HEK293 (cell line): ENCODE results near the gene CFAP299.

Experiments used
- CTCF ChIA-PET: fragments of 350-600 bp; formaldehyde crosslinking; extraction: SDS; loops from one replicate; lab custom pipeline; 2021; ENCODE audit warnings: antibody characterized with exemption; lab: Yijun Ruan, JAX
- POLR2A ChIA-PET: fragments of 300-600 bp; formaldehyde crosslinking; extraction: SDS; loops from one replicate; lab custom pipeline; 2020; ENCODE audit warnings: antibody characterized with exemption, inconsistent platforms; lab: Yijun Ruan, JAX
- H3K27ac ChIP-seq: fragments of 200-500 bp; sonication (Bioruptor generic); 2 replicates; pipeline ENCODE4 v1.5.1; 2014; ENCODE audit warnings: low read depth, low read length, control low read depth, inconsistent platforms; ENCODE audit errors: extremely low read depth
- H3K36me3 ChIP-seq, 2 experiments: fragments of 200-500 bp in 1 of 2; sonication (Bioruptor generic) in 1 of 2; 1 replicate in 1 of 2; 2 replicates in 1 of 2; pipeline ENCODE4 v1.5.1; 2014 to 2017; ENCODE audit warnings: inconsistent platforms in 2 of 2, low read length in 2 of 2; ENCODE audit not compliant: control insufficient read depth in 2 of 2, insufficient read depth in 1 of 2
- H3K4me1 ChIP-seq: fragments of 200-500 bp; sonication (Bioruptor generic); 2 replicates; pipeline ENCODE4 v1.5.1; 2014; ENCODE audit warnings: mild to moderate bottlenecking, low read length, inconsistent platforms; ENCODE audit not compliant: control insufficient read depth, insufficient read depth
- H3K4me3 ChIP-seq: 2 replicates; pipeline ENCODE4 v1.5.1; 2011; ENCODE audit warnings: low read depth, mild to moderate bottlenecking, control low read depth, low read length, moderate library complexity
- H3K9me3 ChIP-seq: fragments of 200-500 bp; sonication (Bioruptor generic); 2 replicates; pipeline ENCODE4 v1.5.1; 2014; ENCODE audit warnings: low read depth, low read length, inconsistent platforms; ENCODE audit not compliant: control insufficient read depth, insufficient read depth
- FEZF1 ChIP-seq: fragments of 450-650 bp; formaldehyde crosslinking; IDR thresholded peaks from 2 replicates; pipeline ENCODE4 v1.5.1; 2016; ENCODE audit warnings: missing biosample characterization, missing genetic modification characterization
- KLF1 ChIP-seq: fragments of 450-650 bp; formaldehyde crosslinking; IDR thresholded peaks from 2 replicates; pipeline ENCODE4 v1.5.1; 2016; ENCODE audit warnings: missing biosample characterization, missing genetic modification characterization
- KLF8 ChIP-seq: fragments of 450-650 bp; formaldehyde crosslinking; IDR thresholded peaks from 2 replicates; pipeline ENCODE4 v1.5.1; 2016; ENCODE audit warnings: missing biosample characterization, missing genetic modification characterization
- SCRT2 ChIP-seq: fragments of 450-650 bp; formaldehyde crosslinking; IDR thresholded peaks from 2 replicates; pipeline ENCODE4 v1.5.1; 2016; ENCODE audit warnings: missing biosample characterization, missing genetic modification characterization
- ZFHX2 ChIP-seq: fragments of 450-650 bp; formaldehyde crosslinking; conservative IDR thresholded peaks from 2 replicates; pipeline ENCODE4 v1.5.1; 2016; ENCODE audit warnings: missing biosample characterization, missing genetic modification characterization
- ZNF133 ChIP-seq: fragments of 450-650 bp; formaldehyde crosslinking; IDR thresholded peaks from 2 replicates; pipeline ENCODE4 v1.5.1; 2016; ENCODE audit warnings: missing biosample characterization, missing genetic modification characterization
- ZNF302 ChIP-seq: fragments of 450-650 bp; formaldehyde crosslinking; IDR thresholded peaks from 2 replicates; pipeline ENCODE4 v1.5.1; 2016; ENCODE audit warnings: missing biosample characterization, missing genetic modification characterization, low read depth
- ZNF548 ChIP-seq: fragments of 450-650 bp; formaldehyde crosslinking; IDR thresholded peaks from 2 replicates; pipeline ENCODE4 v1.5.1; 2016; ENCODE audit warnings: missing biosample characterization, missing genetic modification characterization
- ZNF600 ChIP-seq: fragments of 450-650 bp; formaldehyde crosslinking; IDR thresholded peaks from 2 replicates; pipeline ENCODE4 v1.5.1; 2016; ENCODE audit warnings: missing biosample characterization, missing genetic modification characterization
- ZNF624 ChIP-seq: fragments of 450-650 bp; formaldehyde crosslinking; IDR thresholded peaks from 2 replicates; pipeline ENCODE4 v1.5.1; 2017; ENCODE audit warnings: missing biosample characterization, missing genetic modification characterization
- ZNF777 ChIP-seq: fragments of 450-650 bp; formaldehyde crosslinking; IDR thresholded peaks from 2 replicates; pipeline ENCODE4 v1.5.1; 2017; ENCODE audit warnings: missing biosample characterization, missing genetic modification characterization, borderline replicate concordance
- ZNF837 ChIP-seq: fragments of 450-650 bp; formaldehyde crosslinking; IDR thresholded peaks from 2 replicates; pipeline ENCODE4 v1.5.1; 2016; ENCODE audit warnings: missing biosample characterization, missing genetic modification characterization
- TF ChIP-seq, protein P1 (sequence below): sonication (generic); formaldehyde crosslinking; IDR thresholded peaks from 2 replicates; pipeline ENCODE4 v1.8.1; 2022; ENCODE audit warnings: mild to moderate bottlenecking, moderate library complexity, missing genetic modification reagents
- TF ChIP-seq, protein P2 (sequence below): fragments of 450-650 bp; formaldehyde crosslinking; IDR thresholded peaks from 2 replicates; pipeline ENCODE4 v1.5.1; 2016; ENCODE audit warnings: missing biosample characterization, missing genetic modification characterization, borderline replicate concordance
- TF ChIP-seq, protein P3 (sequence below): fragments of 450-650 bp; formaldehyde crosslinking; IDR thresholded peaks from 2 replicates; pipeline ENCODE4 v1.5.1; 2016; ENCODE audit warnings: missing biosample characterization, missing genetic modification characterization
- TF ChIP-seq, protein P4 (sequence below): fragments of 450-650 bp; formaldehyde crosslinking; conservative IDR thresholded peaks from 2 replicates; pipeline ENCODE4 v1.5.1; 2016; ENCODE audit warnings: low read depth, missing biosample characterization, missing genetic modification characterization

The CFAP299 gene

DNA sequence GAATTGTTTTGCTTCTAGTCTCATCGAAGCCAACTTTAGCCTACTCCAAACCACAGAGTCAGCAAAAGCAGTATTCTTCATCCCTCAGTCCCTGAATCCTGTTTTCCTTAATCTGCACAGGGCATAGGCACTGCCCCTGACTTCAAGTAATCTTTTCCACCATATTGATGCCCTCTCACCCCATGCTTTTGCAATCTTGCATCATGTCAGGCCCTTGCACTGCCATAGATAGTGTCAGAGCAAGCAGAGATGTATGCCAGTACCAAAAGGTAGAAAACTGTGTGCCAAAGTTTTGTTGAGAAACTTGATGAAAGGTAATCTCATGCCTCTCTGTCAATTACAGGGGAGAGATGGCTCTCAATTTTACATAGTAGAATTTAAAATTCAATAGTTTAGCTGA, 131.1 kb downstream of the CFAP299 start:
- Histone ChIP-seq H3K27ac (no peak overlapping the region), H3K36me3 (no peaks in the 10 kb centered on the region), H3K4me3 (no peak overlapping the region), H3K9me3 (no peaks in the 10 kb centered on the region), H3K4me1 (no peaks in the 10 kb centered on the region)
- ChIA-PET POLR2A (no interaction called here), CTCF (interaction anchor here (0.7 kb wide), 1 partner anchor 371 kb away, joined by 3 read pairs; no protein-coding TSS in a partner anchor)
- TF ChIP-seq ZNF302 (tag by site-specific recombination) = no peak

DNA sequence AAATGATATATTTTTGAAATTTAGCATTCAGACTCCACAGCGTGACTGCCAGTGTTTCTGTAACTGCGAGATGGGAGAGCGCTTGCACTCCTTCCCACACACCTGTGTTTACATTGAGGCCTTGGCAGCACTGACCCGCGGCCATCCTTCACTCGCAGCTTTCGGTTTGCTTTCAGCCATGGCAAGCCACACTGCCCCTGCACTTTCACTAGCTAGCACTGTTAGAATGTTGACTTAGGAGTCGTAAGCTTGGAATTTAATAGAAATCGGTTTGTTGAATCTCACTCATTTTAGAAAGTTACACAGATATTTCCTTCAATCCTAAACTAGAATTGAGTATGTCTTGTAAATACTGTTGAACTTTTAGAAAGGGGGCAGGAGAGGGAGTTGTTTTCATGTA, 136.2 kb downstream of the CFAP299 start:
- POLR2A ChIA-PET = no interaction called here

DNA sequence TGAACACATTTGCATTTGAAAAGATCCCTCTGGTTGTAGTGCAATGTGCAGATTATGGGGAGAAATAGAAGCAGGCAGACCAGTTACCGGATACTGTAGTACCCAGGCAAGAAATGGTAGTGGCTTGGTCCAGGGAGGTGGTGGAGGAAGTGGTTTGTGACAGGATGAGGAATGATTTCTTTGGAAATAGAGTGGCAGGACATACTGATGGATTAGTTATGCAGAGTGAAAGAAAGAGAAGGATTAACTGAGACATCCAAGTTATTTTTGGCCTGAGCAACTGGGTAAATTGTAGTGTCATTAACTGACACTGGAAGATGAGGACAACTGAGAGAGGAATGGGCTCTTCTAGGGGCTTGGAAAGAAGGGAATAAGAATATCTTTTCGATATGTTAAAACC, 139.7 kb downstream of the CFAP299 start:
- H3K36me3 ChIP-seq = no peaks in the 10 kb centered on the region
- TF ChIP-seq KLF8 (tag by site-specific recombination) = no peak
- TF ChIP-seq, all 188 proteins: peak for 0
- ChIA-PET POLR2A (no interaction called here), CTCF (no interaction called here)
- Histone ChIP-seq H3K4me3 (no peak overlapping the region), H3K4me1 (no peaks in the 10 kb centered on the region), H3K9me3 (no peaks in the 10 kb centered on the region), H3K27ac (no peak overlapping the region)

More for the DNA sequence above, 136.2 kb downstream of the CFAP299 start:
- H3K4me1 ChIP-seq = no peaks in the 10 kb centered on the region
- H3K9me3 ChIP-seq = no peaks in the 10 kb centered on the region
- no peaks in the 10 kb centered on the region for H3K36me3 ChIP-seq
- CTCF ChIA-PET = no interaction called here
- no peak overlapping the region; the same call in 1 of the 2 replicates for H3K4me3 ChIP-seq
- TF ChIP-seq SCRT2 (tag by site-specific recombination) (no peak), ZNF837 (no peak), ZNF600 (0 out of 2 replicates have a peak, but pooled peaks have one; percentile 21), ZNF624 (no peak), ZNF133 (no peak)
- TF ChIP-seq, protein P1, sequence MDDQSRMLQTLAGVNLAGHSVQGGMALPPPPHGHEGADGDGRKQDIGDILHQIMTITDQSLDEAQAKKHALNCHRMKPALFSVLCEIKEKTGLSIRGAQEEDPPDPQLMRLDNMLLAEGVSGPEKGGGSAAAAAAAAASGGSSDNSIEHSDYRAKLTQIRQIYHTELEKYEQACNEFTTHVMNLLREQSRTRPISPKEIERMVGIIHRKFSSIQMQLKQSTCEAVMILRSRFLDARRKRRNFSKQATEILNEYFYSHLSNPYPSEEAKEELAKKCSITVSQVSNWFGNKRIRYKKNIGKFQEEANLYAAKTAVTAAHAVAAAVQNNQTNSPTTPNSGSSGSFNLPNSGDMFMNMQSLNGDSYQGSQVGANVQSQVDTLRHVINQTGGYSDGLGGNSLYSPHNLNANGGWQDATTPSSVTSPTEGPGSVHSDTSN = no peak
- TF ChIP-seq, protein P2, sequence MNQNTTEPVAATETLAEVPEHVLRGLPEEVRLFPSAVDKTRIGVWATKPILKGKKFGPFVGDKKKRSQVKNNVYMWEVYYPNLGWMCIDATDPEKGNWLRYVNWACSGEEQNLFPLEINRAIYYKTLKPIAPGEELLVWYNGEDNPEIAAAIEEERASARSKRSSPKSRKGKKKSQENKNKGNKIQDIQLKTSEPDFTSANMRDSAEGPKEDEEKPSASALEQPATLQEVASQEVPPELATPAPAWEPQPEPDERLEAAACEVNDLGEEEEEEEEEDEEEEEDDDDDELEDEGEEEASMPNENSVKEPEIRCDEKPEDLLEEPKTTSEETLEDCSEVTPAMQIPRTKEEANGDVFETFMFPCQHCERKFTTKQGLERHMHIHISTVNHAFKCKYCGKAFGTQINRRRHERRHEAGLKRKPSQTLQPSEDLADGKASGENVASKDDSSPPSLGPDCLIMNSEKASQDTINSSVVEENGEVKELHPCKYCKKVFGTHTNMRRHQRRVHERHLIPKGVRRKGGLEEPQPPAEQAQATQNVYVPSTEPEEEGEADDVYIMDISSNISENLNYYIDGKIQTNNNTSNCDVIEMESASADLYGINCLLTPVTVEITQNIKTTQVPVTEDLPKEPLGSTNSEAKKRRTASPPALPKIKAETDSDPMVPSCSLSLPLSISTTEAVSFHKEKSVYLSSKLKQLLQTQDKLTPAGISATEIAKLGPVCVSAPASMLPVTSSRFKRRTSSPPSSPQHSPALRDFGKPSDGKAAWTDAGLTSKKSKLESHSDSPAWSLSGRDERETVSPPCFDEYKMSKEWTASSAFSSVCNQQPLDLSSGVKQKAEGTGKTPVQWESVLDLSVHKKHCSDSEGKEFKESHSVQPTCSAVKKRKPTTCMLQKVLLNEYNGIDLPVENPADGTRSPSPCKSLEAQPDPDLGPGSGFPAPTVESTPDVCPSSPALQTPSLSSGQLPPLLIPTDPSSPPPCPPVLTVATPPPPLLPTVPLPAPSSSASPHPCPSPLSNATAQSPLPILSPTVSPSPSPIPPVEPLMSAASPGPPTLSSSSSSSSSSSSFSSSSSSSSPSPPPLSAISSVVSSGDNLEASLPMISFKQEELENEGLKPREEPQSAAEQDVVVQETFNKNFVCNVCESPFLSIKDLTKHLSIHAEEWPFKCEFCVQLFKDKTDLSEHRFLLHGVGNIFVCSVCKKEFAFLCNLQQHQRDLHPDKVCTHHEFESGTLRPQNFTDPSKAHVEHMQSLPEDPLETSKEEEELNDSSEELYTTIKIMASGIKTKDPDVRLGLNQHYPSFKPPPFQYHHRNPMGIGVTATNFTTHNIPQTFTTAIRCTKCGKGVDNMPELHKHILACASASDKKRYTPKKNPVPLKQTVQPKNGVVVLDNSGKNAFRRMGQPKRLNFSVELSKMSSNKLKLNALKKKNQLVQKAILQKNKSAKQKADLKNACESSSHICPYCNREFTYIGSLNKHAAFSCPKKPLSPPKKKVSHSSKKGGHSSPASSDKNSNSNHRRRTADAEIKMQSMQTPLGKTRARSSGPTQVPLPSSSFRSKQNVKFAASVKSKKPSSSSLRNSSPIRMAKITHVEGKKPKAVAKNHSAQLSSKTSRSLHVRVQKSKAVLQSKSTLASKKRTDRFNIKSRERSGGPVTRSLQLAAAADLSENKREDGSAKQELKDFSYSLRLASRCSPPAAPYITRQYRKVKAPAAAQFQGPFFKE (tag by site-specific recombination) = no peak
- no peak overlapping the region for H3K27ac ChIP-seq

DNA sequence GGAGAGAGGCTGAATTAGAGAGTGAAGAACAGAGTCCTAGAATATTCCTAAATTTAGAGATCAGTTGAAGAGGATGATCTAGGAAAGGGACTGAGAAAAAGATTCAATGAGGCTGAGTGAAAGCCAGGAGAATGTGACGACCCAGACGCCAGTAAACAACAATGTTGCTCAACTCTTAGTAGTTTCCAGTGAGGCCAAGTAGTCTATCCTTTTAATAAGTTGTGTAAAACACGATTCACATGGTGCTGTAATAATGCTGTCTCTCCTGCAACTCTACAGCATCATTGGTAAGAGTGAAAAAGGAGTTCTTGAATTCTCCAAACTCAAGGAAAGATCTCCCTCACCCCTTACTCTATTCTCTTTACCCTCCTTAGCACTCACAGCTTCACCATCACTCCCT, 140.3 kb downstream of the CFAP299 start:
- Histone ChIP-seq H3K36me3 (no peaks in the 10 kb centered on the region), H3K4me1 (no peaks in the 10 kb centered on the region), H3K9me3 (no peaks in the 10 kb centered on the region), H3K27ac (no peak overlapping the region), H3K4me3 (no peak overlapping the region)
- ChIA-PET POLR2A (no interaction called here), CTCF (no interaction called here)
- no peak for TF ChIP-seq KLF1 (tag by site-specific recombination)
- no peak for TF ChIP-seq ZFHX2 (tag by site-specific recombination)
- no peak for TF ChIP-seq FEZF1 (tag by site-specific recombination)
- no peak for TF ChIP-seq ZNF777 (tag by site-specific recombination)
- no peak for TF ChIP-seq ZNF548 (tag by site-specific recombination)
- TF ChIP-seq, protein P3, sequence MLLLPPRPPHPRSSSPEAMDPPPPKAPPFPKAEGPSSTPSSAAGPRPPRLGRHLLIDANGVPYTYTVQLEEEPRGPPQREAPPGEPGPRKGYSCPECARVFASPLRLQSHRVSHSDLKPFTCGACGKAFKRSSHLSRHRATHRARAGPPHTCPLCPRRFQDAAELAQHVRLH (tag by site-specific recombination) = no peak
- TF ChIP-seq, protein P4, sequence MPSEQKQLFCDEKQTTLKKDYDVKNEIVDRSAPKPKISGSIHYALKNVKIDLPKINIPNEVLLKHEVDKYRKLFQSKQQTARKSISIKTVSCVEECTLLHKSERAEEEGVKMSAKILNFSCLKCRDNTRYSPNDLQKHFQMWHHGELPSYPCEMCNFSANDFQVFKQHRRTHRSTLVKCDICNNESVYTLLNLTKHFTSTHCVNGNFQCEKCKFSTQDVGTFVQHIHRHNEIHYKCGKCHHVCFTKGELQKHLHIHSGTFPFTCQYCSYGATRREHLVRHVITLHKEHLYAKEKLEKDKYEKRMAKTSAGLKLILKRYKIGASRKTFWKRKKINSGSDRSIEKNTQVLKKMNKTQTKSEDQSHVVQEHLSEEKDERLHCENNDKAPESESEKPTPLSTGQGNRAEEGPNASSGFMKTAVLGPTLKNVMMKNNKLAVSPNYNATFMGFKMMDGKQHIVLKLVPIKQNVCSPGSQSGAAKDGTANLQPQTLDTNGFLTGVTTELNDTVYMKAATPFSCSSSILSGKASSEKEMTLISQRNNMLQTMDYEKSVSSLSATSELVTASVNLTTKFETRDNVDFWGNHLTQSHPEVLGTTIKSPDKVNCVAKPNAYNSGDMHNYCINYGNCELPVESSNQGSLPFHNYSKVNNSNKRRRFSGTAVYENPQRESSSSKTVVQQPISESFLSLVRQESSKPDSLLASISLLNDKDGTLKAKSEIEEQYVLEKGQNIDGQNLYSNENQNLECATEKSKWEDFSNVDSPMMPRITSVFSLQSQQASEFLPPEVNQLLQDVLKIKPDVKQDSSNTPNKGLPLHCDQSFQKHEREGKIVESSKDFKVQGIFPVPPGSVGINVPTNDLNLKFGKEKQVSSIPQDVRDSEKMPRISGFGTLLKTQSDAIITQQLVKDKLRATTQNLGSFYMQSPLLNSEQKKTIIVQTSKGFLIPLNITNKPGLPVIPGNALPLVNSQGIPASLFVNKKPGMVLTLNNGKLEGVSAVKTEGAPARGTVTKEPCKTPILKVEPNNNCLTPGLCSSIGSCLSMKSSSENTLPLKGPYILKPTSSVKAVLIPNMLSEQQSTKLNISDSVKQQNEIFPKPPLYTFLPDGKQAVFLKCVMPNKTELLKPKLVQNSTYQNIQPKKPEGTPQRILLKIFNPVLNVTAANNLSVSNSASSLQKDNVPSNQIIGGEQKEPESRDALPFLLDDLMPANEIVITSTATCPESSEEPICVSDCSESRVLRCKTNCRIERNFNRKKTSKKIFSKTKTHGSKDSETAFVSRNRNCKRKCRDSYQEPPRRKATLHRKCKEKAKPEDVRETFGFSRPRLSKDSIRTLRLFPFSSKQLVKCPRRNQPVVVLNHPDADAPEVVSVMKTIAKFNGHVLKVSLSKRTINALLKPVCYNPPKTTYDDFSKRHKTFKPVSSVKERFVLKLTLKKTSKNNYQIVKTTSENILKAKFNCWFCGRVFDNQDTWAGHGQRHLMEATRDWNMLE (tag by site-specific recombination) = no peak
